Hair follicle dermal papilla cell (primary cell): Measurements from ENCODE around the gene OR2H1. TPM values are rescaled to one million over a fixed set of nuclear protein-coding genes. Genes with fewer than 3 reads are reported as not detected.

ENCODE experiments used
- total RNA-seq: library from RNA; depleted of rRNA; stranded (reverse); fragments of >200 nt; gene quantifications from 2 replicates; pipeline ENCODE4 v1.2.3, GENCODE V29; 2012

Gene OR2H1
- total RNA-seq = not detected in 2 replicates

GRCh38 chr6:29456971-29457370, at the start of gene OR2H1, which contains the start of gene OR11A1:
TSS of gene OR2H1 (plus strand) at chr6:29457155. CDS start at chr6:29461770, 4,615 bp downstream.
TSS of gene OR11A1 (minus strand) at chr6:29457071. CDS start at chr6:29427641, 29,430 bp downstream.

GRCh38 chr6:29414588-29414987, 42.4 kb upstream of the OR2H1 start, which contains the start of gene OR12D1:
TSS of gene OR12D1 (plus strand) at chr6:29414928.

GRCh38 chr6:29439006-29439405, 17.9 kb upstream of the OR2H1 start, which contains the start of gene OR10C1:
TSS of gene OR10C1 (plus strand) at chr6:29439306. CDS start at chr6:29440016, 710 bp downstream.

GRCh38 chr6:29487660-29488059, 30.7 kb downstream of the OR2H1 start, which contains the start of gene MAS1L:
TSS of gene MAS1L (minus strand) at chr6:29487956. CDS start at chr6:29487902, 54 bp downstream.

Other genes starting within 250 kb of the OR2H1 start
- not detected in 2 replicates for gene OR14J1, start 155.5 kb upstream of the OR2H1 start, total RNA-seq
- not detected in 2 replicates for gene OR5V1, start 88.3 kb upstream of the OR2H1 start, total RNA-seq
- not detected in 2 replicates for gene OR12D3, start 81.9 kb upstream of the OR2H1 start, total RNA-seq
- gene OR12D2, start 61.5 kb upstream of the OR2H1 start, total RNA-seq = not detected in 2 replicates
- not detected in 2 replicates for gene OR12D1, start 42.2 kb upstream of the OR2H1 start, total RNA-seq
- not detected in 2 replicates for gene OR10C1, start 17.8 kb upstream of the OR2H1 start, total RNA-seq
- not detected in 2 replicates for gene OR11A1, start 84 bp upstream of the OR2H1 start, total RNA-seq
- gene MAS1L, start 30.8 kb downstream of the OR2H1 start, total RNA-seq = not detected in 2 replicates
- not detected in 2 replicates for gene UBD, start 102.6 kb downstream of the OR2H1 start, total RNA-seq
- gene OR2H2, start 128.0 kb downstream of the OR2H1 start, total RNA-seq = not detected in 2 replicates
- 15.5 and 16.6 TPM in 2 replicates for gene GABBR1, start 176.0 kb downstream of the OR2H1 start, total RNA-seq
- gene MOG, start 199.9 kb downstream of the OR2H1 start, total RNA-seq = not detected in 2 replicates
- 0.24 TPM in 1 of 2 replicates, not detected in the other for gene ZFP57, start 224.0 kb downstream of the OR2H1 start, total RNA-seq